Gastrocnemius medialis (tissue), 4 donors: ENCODE data around the gene C10orf105.

ENCODE experiments used
- CTCF ChIP-seq, 5 experiments: fragments of 450-650 bp in 3 of 5; fragments of 200-600 bp in 2 of 5; sonication (generic) in 2 of 5; IDR thresholded peaks in 4 of 5; conservative IDR thresholded peaks in 1 of 5; 1 replicate in 4 of 5; 2 replicates in 1 of 5; pipeline ENCODE4 v1.5.1; 2016 to 2019; ENCODE audit warnings: antibody characterized with exemption in 5 of 5, mild to moderate bottlenecking in 3 of 5, moderate library complexity in 3 of 5
- POLR2A ChIP-seq, 2 donors: fragments of 450-650 bp; IDR thresholded peaks; one replicate each; pipeline ENCODE4 v1.6.1; 2017; ENCODE audit warnings: antibody characterized with exemption in 2 of 2, mild to moderate bottlenecking in 2 of 2, moderate library complexity in 2 of 2

- TF ChIP-seq POLR2A (IDR thresholded peaks at IDR 0.05): no peak
- TF ChIP-seq CTCF (IDR thresholded peaks at IDR 0.05 in 4 of 5, conservative IDR thresholded peaks at IDR 0.05 in 1 of 5): no peak
These were observed 12.3 kb downstream of the C10orf105 start for GRCh38 chr10:71707240-71707789.
